GM12891 (cell line): ENCODE data around the gene HYCC1. TPM values are rescaled to one million over a fixed set of nuclear protein-coding genes. Genes with fewer than 3 reads are reported as not detected.
"Not testable (repeated sequence)": the region's sequence is repeated elsewhere in the genome, so short reads cannot be mapped to it uniquely, and the experiment has no call there.

ENCODE experiments used
- DNase-seq: peaks from one replicate; pipeline ENCODE4 v3.0.0; 2011; ENCODE audit warnings: low spot score; ENCODE audit not compliant: insufficient read length
- FAIRE-seq: peaks from 2 replicates; lab custom pipeline; 2011; peaks lifted over from hg19 to GRCh38; lab: Jason Lieb, UNC
- PAX5 ChIP-seq: IDR thresholded peaks from 2 replicates; pipeline ENCODE4 v1.6.1; 2011; ENCODE audit warnings: low read length, moderate library complexity, mild to moderate bottlenecking; ENCODE audit not compliant: insufficient read depth, severe bottlenecking
- POLR2A ChIP-seq: IDR thresholded peaks from 2 replicates; pipeline ENCODE4 v1.6.1; 2011; ENCODE audit warnings: low read depth, low read length, control low read depth
- POLR2AphosphoS5 ChIP-seq: IDR thresholded peaks from 2 replicates; pipeline ENCODE4 v1.6.1; 2011; ENCODE audit warnings: low read depth, low read length, control low read depth
- POU2F2 ChIP-seq: IDR thresholded peaks from 2 replicates; pipeline ENCODE4 v1.6.1; 2011; ENCODE audit warnings: low read depth, mild to moderate bottlenecking, control low read depth, low read length, moderate library complexity
- SPI1 ChIP-seq: IDR thresholded peaks from 2 replicates; pipeline ENCODE4 v1.6.1; 2011; ENCODE audit warnings: low read depth, low read length, control low read depth
- TAF1 ChIP-seq: IDR thresholded peaks from 2 replicates; pipeline ENCODE4 v1.6.1; 2011; ENCODE audit warnings: low read depth, low read length, control low read depth
- polyA plus RNA-seq: library from polyadenylated mRNA; unstranded; fragments of >200 nt; gene quantifications from one replicate; pipeline ENCODE4 v1.2.1, GENCODE V29; 2012; ENCODE audit warnings: low read depth, missing spikeins, inconsistent platforms; ENCODE audit not compliant: missing spikeins

Gene HYCC1
- 11.9 TPM for polyA plus RNA-seq

- DNase-seq (peak; percentile 68), FAIRE-seq (peak; percentile 96)
- TF ChIP-seq PAX5 (no peak), TAF1 (peak; percentile 95), POLR2AphosphoS5 (peak; percentile 95), POLR2A (peak; percentile 96), SPI1 (no peak), POU2F2 (peak; percentile 61; the same call in 1 of the 2 replicates)
Observed at GRCh38 chr7:23013715-23014649, at the start of gene HYCC1. HYCC1 (minus strand) TSS chr7:23014130; CDS start chr7:22991111, 23,019 bp downstream.

- no peak for DNase-seq
- no peak for TF ChIP-seq POU2F2
- TF ChIP-seq PAX5 = no peak
- TF ChIP-seq TAF1 = no peak
- no peak for FAIRE-seq
Observed at GRCh38 chr7:23062452-23062851, 48.5 kb upstream of the HYCC1 start.

GRCh38 chr7:23061327-23061726 lies 47.4 kb upstream of the HYCC1 start:
- TF ChIP-seq PAX5 (no peak), SPI1 (no peak), POLR2A (no peak), TAF1 (no peak), POLR2AphosphoS5 (no peak), POU2F2 (no peak)
- no peak for DNase-seq
- FAIRE-seq = peak; percentile 60

DNA sequence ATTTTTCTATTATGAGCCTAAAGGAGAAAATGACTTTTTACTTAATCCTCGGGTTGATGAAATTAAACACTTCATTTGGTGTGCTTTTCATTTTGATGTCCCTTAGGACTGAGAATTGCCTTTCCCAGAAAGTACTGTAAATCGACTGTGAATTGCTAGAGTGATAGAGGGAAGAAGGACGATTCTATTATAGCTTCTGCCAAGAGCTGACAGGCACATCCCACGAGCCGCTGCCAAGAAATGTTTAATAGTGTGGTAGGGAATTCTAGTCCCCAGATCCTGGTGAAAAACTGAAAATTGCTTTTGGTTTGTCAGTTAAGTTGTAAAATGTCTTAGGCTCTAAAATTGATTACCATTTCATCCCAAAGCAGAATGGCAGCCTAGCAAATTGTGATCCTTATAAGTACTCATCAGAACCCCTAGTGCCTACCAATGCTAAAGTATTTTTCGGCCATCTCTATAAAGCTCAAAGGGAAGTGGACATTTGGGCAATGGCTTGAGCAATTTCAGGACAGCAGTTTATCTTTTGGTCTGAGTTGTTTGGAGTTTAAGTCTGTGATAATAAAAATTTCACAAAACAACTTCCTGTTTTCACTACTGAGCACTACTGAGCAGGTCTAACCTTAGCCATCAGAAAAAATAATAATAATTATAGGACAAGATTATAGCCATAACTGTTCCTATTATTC lies 44.6 kb upstream of the HYCC1 start:
- FAIRE-seq (no peak), DNase-seq (no peak)
- no peak for TF ChIP-seq POU2F2
- TF ChIP-seq POLR2AphosphoS5 = no peak
- TF ChIP-seq POLR2A = no peak
- no peak for TF ChIP-seq PAX5
- TF ChIP-seq SPI1 = 0 out of 2 replicates have a peak, but pooled peaks have one; percentile 5
- TF ChIP-seq TAF1 = no peak

GRCh38 chr7:23055582-23056178 lies 41.8 kb upstream of the HYCC1 start:
- TF ChIP-seq TAF1 = no peak
- no peak for TF ChIP-seq POLR2A
- TF ChIP-seq PAX5 = no peak
- no peak for TF ChIP-seq POU2F2
- TF ChIP-seq SPI1 = no peak
- TF ChIP-seq POLR2AphosphoS5 = no peak
- FAIRE-seq (peak; percentile 55), DNase-seq (peak; percentile 17)

- not testable (repeated sequence) for DNase-seq, FAIRE-seq
Observed at GRCh38 chr7:23051124-23051485, 37.2 kb upstream of the HYCC1 start.

DNA sequence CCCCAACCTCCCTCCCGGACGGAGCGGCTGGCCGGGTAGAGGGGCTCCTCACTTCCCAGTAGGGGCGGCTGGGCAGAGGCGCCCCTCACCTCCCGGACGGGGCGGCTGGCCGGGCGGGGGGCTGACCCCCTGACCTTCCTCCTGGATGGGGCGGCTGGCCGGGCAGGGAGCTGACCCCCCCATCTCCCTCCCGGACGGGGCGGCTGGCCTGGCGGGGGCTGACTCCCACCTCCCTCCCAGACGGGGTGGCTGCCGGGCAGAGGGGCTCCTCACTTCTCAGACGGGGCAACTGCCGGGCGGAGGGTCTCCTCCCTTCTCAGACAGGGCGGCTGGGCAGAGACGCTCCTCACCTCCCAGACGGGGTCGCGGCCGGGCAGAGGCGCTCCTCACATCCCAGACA lies 32.4 kb upstream of the HYCC1 start:
- FAIRE-seq, DNase-seq: not testable (repeated sequence)

DNA sequence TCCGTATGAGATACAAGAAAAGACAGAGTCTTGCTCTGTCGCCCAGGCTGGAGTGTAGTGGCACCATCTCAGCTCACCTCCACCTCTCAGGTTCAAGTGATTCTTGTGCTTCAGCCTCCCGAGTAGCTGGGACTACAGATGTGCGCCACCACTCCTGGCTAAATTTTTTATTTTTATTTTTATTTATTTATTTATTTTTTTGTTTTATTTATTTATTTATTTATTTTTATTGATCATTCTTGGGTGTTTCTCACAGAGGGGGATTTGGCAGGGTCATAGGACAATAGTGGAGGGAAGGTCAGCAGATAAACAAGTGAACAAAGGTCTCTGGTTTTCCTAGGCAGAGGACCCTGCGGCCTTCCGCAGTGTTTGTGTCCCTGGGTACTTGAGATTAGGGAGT lies 31.2 kb upstream of the HYCC1 start:
- not testable (repeated sequence) for DNase-seq, FAIRE-seq

DNA sequence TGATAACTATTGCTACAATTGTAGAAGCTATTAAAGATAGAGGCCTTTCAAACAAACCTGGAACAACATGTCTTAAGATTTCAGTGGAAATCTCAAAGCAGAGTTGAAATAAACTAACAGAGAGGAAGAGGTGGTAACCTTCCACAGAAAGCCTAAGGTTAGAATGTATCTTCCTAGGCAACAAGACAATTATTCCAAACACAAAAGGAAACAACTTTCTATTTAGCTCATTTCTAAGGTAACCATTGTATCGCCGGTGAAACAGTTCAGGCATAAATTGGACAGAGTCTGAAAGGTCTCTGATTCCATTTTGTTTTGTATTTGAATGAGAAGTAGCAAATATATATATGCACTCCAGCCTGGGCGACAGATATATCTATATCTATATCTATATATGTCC lies 30.7 kb upstream of the HYCC1 start:
- FAIRE-seq (no peak), DNase-seq (no peak)
- TF ChIP-seq SPI1 (no peak), PAX5 (no peak)

GRCh38 chr7:23043441-23043840 lies 29.5 kb upstream of the HYCC1 start:
- no peak for DNase-seq
- TF ChIP-seq POLR2AphosphoS5 (no peak), SPI1 (no peak), TAF1 (no peak), POU2F2 (no peak), PAX5 (no peak), POLR2A (no peak)
- no peak for FAIRE-seq

- DNase-seq, FAIRE-seq: not testable (repeated sequence)
Observed at GRCh38 chr7:23039674-23040073, 25.7 kb upstream of the HYCC1 start.

DNA sequence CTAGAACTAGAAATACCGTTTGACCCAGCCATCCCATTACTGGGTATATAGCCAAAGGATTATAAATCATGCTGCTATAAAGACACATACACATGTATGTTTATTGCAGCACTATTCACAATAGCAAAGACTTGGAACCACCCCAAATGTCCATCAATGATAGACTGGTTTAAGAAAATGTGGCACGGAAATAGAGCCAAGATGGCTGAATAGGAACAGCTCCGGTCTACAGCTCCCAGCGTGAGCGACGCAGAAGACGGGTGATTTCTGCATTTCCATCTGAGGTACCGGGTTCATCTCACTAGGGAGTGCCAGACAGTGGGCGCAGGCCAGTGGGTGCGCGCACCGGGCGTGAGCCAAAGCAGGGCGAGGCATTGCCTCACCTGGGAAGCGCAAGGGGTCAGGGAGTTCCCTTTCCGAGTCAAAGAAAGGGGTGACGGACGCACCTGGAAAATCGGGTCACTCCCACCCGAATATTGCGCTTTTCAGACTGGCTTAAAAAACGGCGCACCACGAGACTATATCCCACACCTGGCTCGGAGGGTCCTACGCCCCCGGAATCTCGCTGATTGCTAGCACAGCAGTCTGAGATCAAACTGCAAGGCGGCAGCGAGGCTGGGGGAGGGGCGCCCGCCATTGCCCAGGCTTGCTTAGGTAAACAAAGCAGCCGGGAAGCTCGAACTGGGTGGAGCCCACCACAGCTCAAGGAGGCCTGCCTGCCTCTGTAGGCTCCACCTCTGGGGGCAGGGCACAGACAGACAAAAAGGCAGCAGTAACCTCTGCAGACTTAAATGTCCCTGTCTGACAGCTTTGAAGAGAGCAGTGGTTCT lies 21.8 kb upstream of the HYCC1 start:
- not testable (repeated sequence) for DNase-seq, FAIRE-seq
